IPS-15b (cell line): ENCODE data around the gene TEX44.
"Not testable (repeated sequence)": the region's sequence is repeated elsewhere in the genome, so short reads cannot be mapped to it uniquely, and the experiment has no call there.

ENCODE experiments used
- H3K27me3 ChIP-seq: one replicate; pipeline ENCODE4 v1.6.1; 2013; ENCODE audit warnings: low read length; ENCODE audit not compliant: control insufficient read depth, insufficient read depth
- H3K36me3 ChIP-seq: one replicate; pipeline ENCODE4 v1.6.1; 2013; ENCODE audit warnings: low read length; ENCODE audit not compliant: control insufficient read depth, insufficient read depth
- H3K4me1 ChIP-seq: one replicate; pipeline ENCODE4 v1.6.1; 2013; ENCODE audit warnings: mild to moderate bottlenecking, low read length; ENCODE audit not compliant: control insufficient read depth, insufficient read depth
- H3K4me3 ChIP-seq: one replicate; pipeline ENCODE4 v1.5.1; 2013; ENCODE audit warnings: low read depth, low read length
- H3K9ac ChIP-seq: one replicate; pipeline ENCODE4 v1.6.1; 2013; ENCODE audit warnings: low read depth, mild to moderate bottlenecking, low read length
- H3K9me3 ChIP-seq: one replicate; pipeline ENCODE4 v1.6.1; 2013; ENCODE audit warnings: mild to moderate bottlenecking, low read length; ENCODE audit not compliant: control insufficient read depth, insufficient read depth

Gene TEX44

GRCh38 chr2:231575612-231576256, 16.9 kb upstream of the TEX44 start:
- Histone ChIP-seq H3K4me3 (no peak overlapping the region), H3K9ac (peak overlapping the region; percentile 81)

GRCh38 chr2:231576465-231576864, 16.2 kb upstream of the TEX44 start:
- Histone ChIP-seq H3K27me3 (no peaks in the 10 kb centered on the region), H3K4me3 (no peak overlapping the region), H3K9ac (peak overlapping the region; percentile 81), H3K4me1 (peaks cover 19% of the 10 kb centered on the region), H3K9me3 (no peaks in the 10 kb centered on the region), H3K36me3 (no peaks in the 10 kb centered on the region)

More at GRCh38 chr2:231575612-231576256, 16.9 kb upstream of the TEX44 start:
- Histone ChIP-seq H3K27me3 (no peaks in the 10 kb centered on the region), H3K4me1 (peaks cover 20% of the 10 kb centered on the region), H3K9me3 (no peaks in the 10 kb centered on the region), H3K36me3 (no peaks in the 10 kb centered on the region)

GRCh38 chr2:231578655-231579054, 14.0 kb upstream of the TEX44 start:
- H3K4me3 ChIP-seq, H3K9ac ChIP-seq, H3K27me3 ChIP-seq, H3K4me1 ChIP-seq, H3K36me3 ChIP-seq, H3K9me3 ChIP-seq: not testable (repeated sequence)

- Histone ChIP-seq H3K9me3 (no peaks in the 10 kb centered on the region), H3K4me1 (peaks cover 5% of the 10 kb centered on the region), H3K9ac (no peak overlapping the region), H3K4me3 (no peak overlapping the region), H3K36me3 (no peaks in the 10 kb centered on the region), H3K27me3 (no peaks in the 10 kb centered on the region)
These were observed 13.1 kb upstream of the TEX44 start for GRCh38 chr2:231579560-231579959.

GRCh38 chr2:231581328-231581727, 11.3 kb upstream of the TEX44 start:
- H3K9ac ChIP-seq: no peak overlapping the region
- no peaks in the 10 kb centered on the region for H3K9me3 ChIP-seq
- peaks cover 3% of the 10 kb centered on the region for H3K4me1 ChIP-seq
- H3K27me3 ChIP-seq: no peaks in the 10 kb centered on the region
- H3K36me3 ChIP-seq: no peaks in the 10 kb centered on the region
- H3K4me3 ChIP-seq: no peak overlapping the region

GRCh38 chr2:231583982-231584381, 8.7 kb upstream of the TEX44 start:
- H3K27me3 ChIP-seq: no peaks in the 10 kb centered on the region
- no peak overlapping the region for H3K4me3 ChIP-seq
- no peak overlapping the region for H3K9ac ChIP-seq

DNA sequence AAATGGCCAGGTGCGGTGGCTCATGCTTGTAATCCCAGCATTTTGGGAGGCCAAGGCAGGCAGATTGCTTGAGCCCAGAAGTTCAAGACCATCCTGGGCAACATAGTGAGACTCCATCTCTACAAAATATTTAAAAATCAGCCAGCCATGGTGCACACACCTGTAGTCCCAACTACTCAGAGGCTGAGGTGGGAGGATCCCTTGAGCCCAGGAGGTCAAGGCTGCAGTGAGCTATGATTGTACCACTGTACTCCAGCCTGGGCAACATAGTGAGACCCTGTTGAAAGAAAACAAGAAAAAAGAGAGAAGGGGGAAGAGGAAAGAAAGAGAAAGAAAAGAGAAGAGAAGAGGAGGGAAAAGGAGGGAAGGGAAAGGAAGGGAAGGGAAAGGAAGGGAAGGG, 4.9 kb upstream of the TEX44 start:
- not testable (repeated sequence) for H3K9me3 ChIP-seq, H3K4me1 ChIP-seq, H3K27me3 ChIP-seq

More at GRCh38 chr2:231583982-231584381, 8.7 kb upstream of the TEX44 start:
- no peaks in the 10 kb centered on the region for H3K36me3 ChIP-seq
- H3K4me1 ChIP-seq: no peaks in the 10 kb centered on the region
- H3K9me3 ChIP-seq: no peaks in the 10 kb centered on the region

GRCh38 chr2:231589656-231590055, 3.0 kb upstream of the TEX44 start:
- H3K9ac ChIP-seq: no peak overlapping the region

More for the DNA sequence above, 4.9 kb upstream of the TEX44 start:
- not testable (repeated sequence) for H3K4me3 ChIP-seq, H3K9ac ChIP-seq, H3K36me3 ChIP-seq

DNA sequence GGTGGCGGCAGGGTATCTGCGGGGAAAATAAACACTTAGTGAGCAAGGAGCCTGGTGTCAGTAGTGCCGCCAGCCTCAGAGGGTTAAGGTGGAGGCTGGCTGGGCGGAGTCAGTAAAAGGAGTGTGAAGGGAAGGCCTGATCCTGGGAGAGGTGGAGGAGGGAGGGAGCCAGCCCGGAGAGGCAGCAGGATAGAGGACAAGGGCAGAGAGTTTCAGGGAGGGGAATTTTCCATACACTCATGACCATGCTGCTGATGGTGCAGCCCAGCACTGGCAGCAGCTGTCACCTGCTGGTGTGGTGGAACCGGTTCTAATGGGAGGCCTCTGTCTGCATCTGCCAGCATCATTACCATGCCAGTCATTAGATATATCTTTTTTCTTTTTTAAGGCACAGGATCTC, 2.0 kb upstream of the TEX44 start:
- Histone ChIP-seq H3K4me1 (no peaks in the 10 kb centered on the region), H3K27me3 (no peaks in the 10 kb centered on the region), H3K9ac (peak overlapping the region; percentile 24), H3K9me3 (no peaks in the 10 kb centered on the region), H3K36me3 (no peaks in the 10 kb centered on the region), H3K4me3 (no peak overlapping the region)

More at GRCh38 chr2:231589656-231590055, 3.0 kb upstream of the TEX44 start:
- H3K27me3 ChIP-seq: no peaks in the 10 kb centered on the region
- no peak overlapping the region for H3K4me3 ChIP-seq
- no peaks in the 10 kb centered on the region for H3K9me3 ChIP-seq
- no peaks in the 10 kb centered on the region for H3K4me1 ChIP-seq
- no peaks in the 10 kb centered on the region for H3K36me3 ChIP-seq

GRCh38 chr2:231593666-231594065, 1.0 kb downstream of the TEX44 start:
- H3K9me3 ChIP-seq: no peaks in the 10 kb centered on the region

GRCh38 chr2:231597014-231597611, 4.4 kb downstream of the TEX44 start:
- Histone ChIP-seq H3K27me3 (no peaks in the 10 kb centered on the region), H3K9ac (no peak overlapping the region), H3K36me3 (no peaks in the 10 kb centered on the region), H3K9me3 (no peaks in the 10 kb centered on the region), H3K4me1 (peaks cover 10% of the 10 kb centered on the region), H3K4me3 (no peak overlapping the region)

More at GRCh38 chr2:231593666-231594065, 1.0 kb downstream of the TEX44 start:
- no peak overlapping the region for H3K9ac ChIP-seq
- no peak overlapping the region for H3K4me3 ChIP-seq
- no peaks in the 10 kb centered on the region for H3K4me1 ChIP-seq
- H3K36me3 ChIP-seq: no peaks in the 10 kb centered on the region
- no peaks in the 10 kb centered on the region for H3K27me3 ChIP-seq

GRCh38 chr2:231597627-231598026, 5.0 kb downstream of the TEX44 start:
- Histone ChIP-seq H3K9ac (no peak overlapping the region), H3K4me3 (no peak overlapping the region), H3K4me1 (peaks cover 10% of the 10 kb centered on the region)

More at GRCh38 chr2:231597627-231598026, 5.0 kb downstream of the TEX44 start:
- Histone ChIP-seq H3K36me3 (no peaks in the 10 kb centered on the region), H3K9me3 (no peaks in the 10 kb centered on the region), H3K27me3 (no peaks in the 10 kb centered on the region)
